ENCODE data around the gene ABCB8.

The ABCB8 gene

GRCh38 chr7:151074817-151075661 lies 46.8 kb downstream of the ABCB8 start:
- DNase-seq (ENCODE audit: low read depth in 2 of 2) = no peak

- no peak for DNase-seq (ENCODE audit: low read depth in 2 of 2)
Measured at GRCh38 chr7:151075662-151075971, 47.4 kb downstream of the ABCB8 start.

DNA sequence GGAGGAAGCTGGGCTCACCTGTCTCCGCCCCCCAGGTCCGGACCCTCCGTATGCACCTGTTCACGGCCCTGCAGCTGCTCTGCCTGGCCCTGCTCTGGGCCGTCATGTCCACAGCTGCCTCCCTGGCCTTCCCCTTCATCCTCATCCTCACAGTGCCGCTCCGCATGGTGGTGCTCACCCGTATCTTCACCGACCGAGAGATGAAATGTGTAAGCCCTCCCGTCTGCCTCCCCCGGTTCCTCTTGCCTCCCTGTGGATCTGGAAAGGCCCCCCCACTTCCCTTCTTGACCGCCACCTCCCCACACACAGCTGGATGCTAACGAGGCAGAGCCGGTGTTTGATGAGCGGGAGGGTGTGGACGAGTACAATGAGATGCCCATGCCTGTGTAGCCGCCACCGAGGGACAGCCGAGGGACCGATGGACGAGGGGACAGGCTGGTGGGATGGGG lies 47.8 kb downstream of the ABCB8 start:
- DNase-seq (ENCODE audit: low read depth in 2 of 2) = no peak

- no peak for DNase-seq (ENCODE audit: low read depth in 2 of 2)
Measured at GRCh38 chr7:151076863-151077704, 48.8 kb downstream of the ABCB8 start.

- no peak for DNase-seq (ENCODE audit: low read depth in 2 of 2)
Measured at GRCh38 chr7:151077705-151078232, 49.5 kb downstream of the ABCB8 start.

GRCh38 chr7:151078233-151079040 lies 50.2 kb downstream of the ABCB8 start:
- DNase-seq (ENCODE audit: low read depth in 2 of 2) = no peak

DNA sequence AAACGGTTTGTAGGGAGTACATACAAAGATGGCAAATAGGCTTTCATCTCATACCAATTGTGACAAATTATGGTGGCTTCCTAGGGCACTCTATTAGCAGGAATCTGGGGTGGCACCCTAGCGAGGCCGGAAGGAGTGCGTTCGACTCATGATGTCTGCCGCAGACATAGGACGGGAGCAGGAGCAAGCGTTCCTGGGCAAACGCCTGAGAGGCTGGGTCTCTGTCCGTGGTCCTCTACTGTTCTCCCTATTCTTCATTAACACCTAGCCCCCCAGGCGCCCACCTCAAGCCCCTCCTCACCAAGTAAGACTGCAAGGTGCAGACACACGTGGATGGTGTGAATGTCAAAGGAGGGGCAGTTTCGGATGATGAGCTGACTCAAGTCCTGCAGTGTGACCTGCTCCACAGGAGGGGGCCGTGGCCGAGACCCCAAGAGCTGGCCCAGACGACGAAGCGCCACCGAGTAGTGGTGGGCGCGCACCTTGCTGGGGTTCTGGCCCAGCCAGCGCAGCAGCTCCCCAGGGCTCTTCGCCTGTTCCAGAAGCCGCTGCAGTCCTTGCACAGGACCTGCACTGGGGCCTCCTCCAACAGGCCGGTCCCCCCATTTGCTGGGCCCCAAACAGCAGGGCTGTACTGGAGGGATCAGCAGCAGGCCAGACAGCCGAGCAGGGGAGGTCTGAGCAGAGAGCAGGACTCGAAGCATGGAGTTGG lies 51.1 kb downstream of the ABCB8 start:
- DNase-seq (ENCODE audit: low read depth in 2 of 2) = no peak

GRCh38 chr7:151080067-151080521 lies 51.8 kb downstream of the ABCB8 start:
- no peak for DNase-seq (ENCODE audit: low read depth in 2 of 2)

GRCh38 chr7:151080522-151081169 lies 52.4 kb downstream of the ABCB8 start, which contains the start of gene FASTK:
Gene FASTK, minus strand, starts transcription at chr7:151080809. Its CDS starts 43 bp downstream, at chr7:151080766.
- peak; percentile 74 to 84 for DNase-seq (ENCODE audit: low read depth in 2 of 2)

GRCh38 chr7:151081170-151082101 lies 53.2 kb downstream of the ABCB8 start:
- DNase-seq (ENCODE audit: low read depth in 2 of 2) = no peak

GRCh38 chr7:151082141-151083070 lies 54.2 kb downstream of the ABCB8 start:
- no peak for DNase-seq (ENCODE audit: low read depth in 2 of 2)

DNA sequence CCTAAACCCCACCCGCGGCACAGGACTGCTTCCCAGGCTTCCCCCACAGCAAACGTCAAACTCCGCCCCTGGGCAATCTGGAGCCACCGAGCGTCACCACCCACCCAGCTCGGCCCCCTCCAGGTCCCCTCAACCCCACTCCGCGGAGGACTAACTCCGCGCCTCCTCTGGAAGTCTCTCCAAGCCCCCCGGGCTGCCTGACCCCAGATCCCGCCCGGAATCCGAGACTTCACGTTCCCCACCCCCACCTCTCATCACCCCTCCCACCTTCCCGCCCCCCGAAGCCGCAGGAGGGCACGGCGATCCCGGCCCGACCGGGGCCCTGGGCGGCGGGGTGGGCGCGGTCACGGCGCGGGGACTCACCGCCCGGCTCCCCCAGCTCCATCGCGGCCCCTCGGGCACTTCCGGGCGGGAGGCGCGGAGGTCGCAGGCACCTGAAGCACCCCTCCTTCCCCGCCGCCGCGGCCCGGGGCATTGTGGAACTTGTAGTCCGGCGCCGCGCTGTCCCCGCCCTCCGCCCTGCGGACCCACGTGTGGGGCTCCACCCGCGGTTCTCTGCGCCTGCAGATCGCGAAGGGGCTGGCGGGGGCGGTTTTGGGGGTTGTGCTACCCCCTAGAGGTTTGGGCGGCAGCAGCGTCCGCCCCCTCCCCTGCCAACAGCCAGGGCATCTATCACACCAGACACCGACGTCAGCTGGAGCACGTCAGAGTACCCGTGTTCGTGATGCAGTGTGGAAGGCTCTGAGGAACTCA lies 55.0 kb downstream of the ABCB8 start, which contains the start of gene TMUB1:
Gene TMUB1 (minus strand): TSS at position 423 of the 753 bp plus-strand sequence. CDS start 930 bp downstream, outside the sequence.
- DNase-seq (ENCODE audit: low read depth in 2 of 2) = peak; percentile 75 to 77

- no peak for DNase-seq (ENCODE audit: low read depth in 2 of 2)
Measured at GRCh38 chr7:151083824-151084160, 55.5 kb downstream of the ABCB8 start.

- no peak for DNase-seq (ENCODE audit: low read depth in 2 of 2)
Measured at GRCh38 chr7:151085329-151085690, 57.1 kb downstream of the ABCB8 start.

DNA sequence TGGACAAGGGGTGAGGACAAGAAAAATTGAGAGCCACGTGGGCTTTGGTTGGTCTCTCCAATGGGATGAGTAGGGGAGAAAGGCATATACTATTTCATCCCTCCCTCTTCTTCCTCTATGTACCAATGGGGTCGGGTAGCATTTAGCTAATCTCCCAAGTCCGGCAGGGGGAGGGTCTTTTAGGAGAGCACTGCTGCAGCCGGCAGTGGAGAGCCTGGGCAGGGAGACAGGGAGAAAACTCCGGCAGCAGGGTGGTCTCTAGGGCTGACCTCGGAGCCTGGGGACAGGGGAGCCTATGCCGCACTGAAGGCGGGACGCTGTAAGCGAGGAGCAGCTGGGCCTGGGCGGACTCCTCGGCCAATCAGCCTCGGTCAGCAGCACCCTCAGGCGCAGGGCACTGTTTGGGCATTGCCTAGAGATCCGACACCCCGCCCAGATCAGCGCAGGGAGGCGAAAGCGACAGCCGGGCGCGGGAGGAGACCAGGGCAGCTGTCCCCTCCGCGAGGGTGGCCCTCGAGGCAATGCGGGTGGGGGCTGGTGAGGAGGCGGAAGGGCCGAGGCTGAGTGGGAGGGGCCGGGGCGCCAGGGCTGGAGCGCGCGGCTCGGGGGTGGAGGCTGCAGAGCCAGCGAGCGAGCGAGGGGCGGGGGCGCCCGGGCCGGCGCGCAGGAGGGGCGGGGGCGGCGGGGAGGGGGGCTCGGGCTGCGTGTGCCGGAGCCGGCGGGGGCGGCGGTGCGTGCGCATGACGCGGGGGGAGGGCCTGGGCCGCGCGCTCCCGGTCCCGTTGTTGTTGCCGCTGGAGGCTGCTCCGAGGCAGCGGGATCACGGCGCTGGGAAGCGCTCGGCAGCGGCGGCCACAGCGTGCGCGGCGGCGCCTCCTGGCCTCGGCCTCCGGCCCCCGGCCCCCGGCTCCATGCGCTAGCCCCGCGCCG lies 57.7 kb downstream of the ABCB8 start, which contains the start of gene AGAP3:
Gene AGAP3 (plus strand): TSS at position 785 of the 930 bp plus-strand sequence. CDS start 267 bp downstream, outside the sequence.
- peak; percentile 49 to 59 for DNase-seq (ENCODE audit: low read depth in 2 of 2)

GRCh38 chr7:151086802-151087244 lies 58.6 kb downstream of the ABCB8 start:
- DNase-seq (ENCODE audit: low read depth in 2 of 2) = no peak
